H1 (cell line): Measurements from ENCODE around the gene ALAS1. TPM values are rescaled to one million over a fixed set of nuclear protein-coding genes. Genes with fewer than 3 reads are reported as not detected.

Experiments used
- ASH2L ChIP-seq: fragments of 200-600, 300-600 bp; sonication (generic); IDR thresholded peaks from one replicate; pipeline ENCODE4 v1.7.1; 2017; ENCODE audit warnings: low read length
- CBX8 ChIP-seq: fragments of 300-800, 300-1000 bp; sonication (generic); IDR thresholded peaks from 2 replicates; pipeline ENCODE4 v1.7.1; 2016; ENCODE audit warnings: low read depth, low read length, borderline replicate concordance
- CEBPB ChIP-seq: IDR thresholded peaks from 2 replicates; pipeline ENCODE4 v1.6.1; 2012; ENCODE audit warnings: low read depth, low read length
- CHD1 ChIP-seq: IDR thresholded peaks from 2 replicates; pipeline ENCODE4 v1.6.1; 2012; ENCODE audit warnings: low read depth, low read length, improper control_type of control experiment
- CTCF ChIP-seq, 3 experiments: IDR thresholded peaks; 1 replicate in 2 of 3; 2 replicates in 1 of 3; pipeline versions ENCODE4 v1.5.1 to v1.6.1; 2011; ENCODE audit warnings: low read length in 3 of 3, mild to moderate bottlenecking in 3 of 3, inconsistent platforms in 2 of 3, low read depth in 1 of 3, moderate library complexity in 1 of 3; ENCODE audit not compliant: insufficient read depth in 1 of 3; ENCODE audit errors: control extremely low read depth in 1 of 3
- E2F6 ChIP-seq: IDR thresholded peaks from 2 replicates; pipeline ENCODE4 v1.6.1; 2012; ENCODE audit warnings: inconsistent platforms
- GTF2F1 ChIP-seq: IDR thresholded peaks from 2 replicates; pipeline ENCODE4 v1.6.1; 2012; ENCODE audit warnings: low read depth, low read length, improper control_type of control experiment, borderline replicate concordance
- JUND ChIP-seq: IDR thresholded peaks from 2 replicates; pipeline ENCODE4 v1.6.1; 2011; ENCODE audit warnings: mild to moderate bottlenecking, improper control_type of control experiment, low read length
- KDM1A ChIP-seq: fragments of 200-600, 300-600 bp; sonication (generic); IDR thresholded peaks from 2 replicates; pipeline ENCODE4 v1.7.1; 2016; ENCODE audit warnings: mild to moderate bottlenecking, low read length, borderline replicate concordance
- KDM4A ChIP-seq: IDR thresholded peaks from one replicate; pipeline ENCODE4 v1.7.1; 2012; ENCODE audit warnings: low read depth, mild to moderate bottlenecking, moderate library complexity, low read length, inconsistent platforms; ENCODE audit not compliant: severe bottlenecking
- NANOG ChIP-seq: IDR thresholded peaks from 2 replicates; pipeline ENCODE4 v1.6.1; 2011; ENCODE audit warnings: low read length, low read depth, mild to moderate bottlenecking, inconsistent platforms; ENCODE audit not compliant: insufficient read depth, poor library complexity, severe bottlenecking
- POU5F1 ChIP-seq: IDR thresholded peaks from 2 replicates; pipeline ENCODE4 v1.6.1; 2011; ENCODE audit warnings: low read depth, mild to moderate bottlenecking, low read length, moderate library complexity
- RBBP5 ChIP-seq: IDR thresholded peaks from 2 replicates; pipeline ENCODE4 v1.7.1; 2012; ENCODE audit warnings: low read depth, mild to moderate bottlenecking, inconsistent platforms, low read length, moderate library complexity, borderline replicate concordance
- RFX5 ChIP-seq: IDR thresholded peaks from 2 replicates; pipeline ENCODE4 v1.6.1; 2011; ENCODE audit warnings: low read depth, low read length, improper control_type of control experiment, borderline replicate concordance
- TEAD4 ChIP-seq: IDR thresholded peaks from 2 replicates; pipeline ENCODE4 v1.6.1; 2012; ENCODE audit warnings: low read depth, low read length, inconsistent platforms, mixed read lengths
- polyA plus RNA-seq, 7 experiments: library from polyadenylated mRNA; depleted of rRNA in 3 of 7; stranded (reverse) in 5 of 7; unstranded in 2 of 7; fragments of >200 nt in 5 of 7; fragments of 200-250 nt in 2 of 7; gene quantifications; 1 replicate in 5 of 7; 2 replicates in 1 of 7; 4 replicates in 1 of 7; pipeline versions ENCODE4 v1.2.1 to v1.2.3, GENCODE V29; 2011 to 2013; ENCODE audit warnings: missing spikeins in 2 of 7, mixed read lengths in 2 of 7
- total RNA-seq: library from RNA; stranded (reverse); fragmentation: NEBNext Ultra II Directional; extraction: Animal tissue kit (Norgen Biotek cat#: 25700); gene quantifications from 2 replicates; pipeline ENCODE4 v1.2.1, GENCODE V29; 2021

The ALAS1 gene
- total and polyA plus RNA-seq, 2 of the 8 experiments (the other 6 are each of a cell fraction or from before 2014, with no cell fraction given): 45.9 to 84.4 TPM

- TF ChIP-seq CTCF (IDR thresholded peaks at IDR 0.05; ENCODE audit: control extremely low read depth in 1 of 3, insufficient read depth in 1 of 3, low read depth in 1 of 3, low read length in 3 of 3) (peak in 2 of 3 experiments; percentile 87 to 99; a peak in 3 of 4 replicates), GTF2F1 (no peak), RBBP5 (no peak), KDM4A (no peak), CHD1 (no peak), E2F6 (no peak), TEAD4 (no peak), NANOG (no peak), JUND (no peak), CBX8 (no peak), CEBPB (no peak), ASH2L (no peak), KDM1A (no peak), RFX5 (no peak), POU5F1 (no peak)
These were observed 22.5 kb downstream of the ALAS1 start (continued) for GRCh38 chr3:52220380-52221026.
